ENCODE data around the gene SIRPD.

Gene SIRPD

DNA sequence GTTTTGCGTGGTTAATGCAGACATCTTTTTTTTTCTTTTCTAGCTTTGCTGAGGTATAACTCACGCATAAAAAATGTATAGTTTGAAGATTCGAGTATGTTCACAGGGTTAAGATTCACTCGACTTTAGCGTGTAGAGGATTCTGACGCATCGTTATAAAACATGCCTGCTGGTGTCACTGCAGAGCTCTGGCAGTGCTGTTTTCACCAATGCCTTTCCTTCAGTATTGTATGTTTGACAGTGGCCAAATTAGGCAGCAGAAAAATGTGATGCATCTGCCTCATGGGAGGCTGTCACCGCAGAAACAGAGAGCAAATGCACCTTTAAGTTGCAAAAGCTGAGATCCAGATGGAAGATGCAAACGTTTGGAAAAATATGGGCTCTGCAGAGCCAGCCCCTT lies 48.3 kb downstream of the SIRPD start:
- TF ChIP-seq, protein P1, sequence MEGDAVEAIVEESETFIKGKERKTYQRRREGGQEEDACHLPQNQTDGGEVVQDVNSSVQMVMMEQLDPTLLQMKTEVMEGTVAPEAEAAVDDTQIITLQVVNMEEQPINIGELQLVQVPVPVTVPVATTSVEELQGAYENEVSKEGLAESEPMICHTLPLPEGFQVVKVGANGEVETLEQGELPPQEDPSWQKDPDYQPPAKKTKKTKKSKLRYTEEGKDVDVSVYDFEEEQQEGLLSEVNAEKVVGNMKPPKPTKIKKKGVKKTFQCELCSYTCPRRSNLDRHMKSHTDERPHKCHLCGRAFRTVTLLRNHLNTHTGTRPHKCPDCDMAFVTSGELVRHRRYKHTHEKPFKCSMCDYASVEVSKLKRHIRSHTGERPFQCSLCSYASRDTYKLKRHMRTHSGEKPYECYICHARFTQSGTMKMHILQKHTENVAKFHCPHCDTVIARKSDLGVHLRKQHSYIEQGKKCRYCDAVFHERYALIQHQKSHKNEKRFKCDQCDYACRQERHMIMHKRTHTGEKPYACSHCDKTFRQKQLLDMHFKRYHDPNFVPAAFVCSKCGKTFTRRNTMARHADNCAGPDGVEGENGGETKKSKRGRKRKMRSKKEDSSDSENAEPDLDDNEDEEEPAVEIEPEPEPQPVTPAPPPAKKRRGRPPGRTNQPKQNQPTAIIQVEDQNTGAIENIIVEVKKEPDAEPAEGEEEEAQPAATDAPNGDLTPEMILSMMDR (IDR thresholded peaks at IDR 0.05; ENCODE audit: insufficient read depth, low read depth, low read length, missing control alignments) = peak; percentile 70
- peak; percentile 50 for DNase-seq (ENCODE audit: low read depth)
- H3K4me3 ChIP-seq (ENCODE audit: low read length) = no peak overlapping the region

DNA sequence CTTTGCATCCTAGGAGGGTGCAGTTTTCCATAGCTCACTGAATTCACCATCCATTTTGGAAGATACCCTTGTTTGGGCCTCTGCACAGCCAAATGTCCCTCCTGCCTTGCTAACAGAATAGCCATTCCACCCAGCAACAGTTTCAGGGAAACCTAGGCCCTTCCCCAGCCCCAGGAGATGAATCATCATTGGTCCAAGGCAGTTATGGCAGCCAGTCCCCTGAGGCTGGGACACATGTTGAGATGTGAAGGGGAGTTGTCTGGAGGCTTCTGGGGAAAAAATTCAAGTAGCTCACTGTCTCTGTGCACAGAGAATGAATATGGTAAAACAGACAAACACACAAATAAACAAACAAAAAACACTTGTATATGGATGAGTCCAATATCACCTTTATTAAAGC lies 48.9 kb downstream of the SIRPD start:
- DNase-seq (ENCODE audit: low read depth) = peak; percentile 24
- TF ChIP-seq, protein P1 (IDR thresholded peaks at IDR 0.05; ENCODE audit: insufficient read depth, low read depth, low read length, missing control alignments) = no peak
- no peak overlapping the region for H3K4me3 ChIP-seq (ENCODE audit: low read length)

DNA sequence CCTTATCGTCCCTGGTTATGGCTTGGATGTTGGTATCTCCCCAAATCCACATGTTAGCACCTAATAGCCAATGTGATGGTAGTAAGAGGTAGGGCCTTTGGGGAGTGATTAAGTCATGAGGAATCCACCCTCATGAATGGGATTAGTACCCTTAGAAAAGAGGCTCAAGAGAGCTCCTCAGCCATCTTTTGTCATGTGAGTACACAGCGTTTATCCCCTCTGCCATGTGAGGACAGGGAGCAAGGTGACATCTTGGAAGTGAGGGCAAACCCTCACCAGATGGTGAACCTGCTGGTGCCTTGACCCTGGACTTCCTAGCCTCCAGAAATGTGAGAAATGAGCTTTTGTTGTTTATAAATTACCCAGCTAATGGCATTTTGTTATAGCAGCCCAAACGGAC lies 50.2 kb downstream of the SIRPD start:
- H3K4me3 ChIP-seq (ENCODE audit: low read length) = no peak overlapping the region
- TF ChIP-seq, protein P1 (IDR thresholded peaks at IDR 0.05; ENCODE audit: insufficient read depth, low read depth, low read length, missing control alignments) = no peak
- no peak for DNase-seq (ENCODE audit: low read depth)

DNA sequence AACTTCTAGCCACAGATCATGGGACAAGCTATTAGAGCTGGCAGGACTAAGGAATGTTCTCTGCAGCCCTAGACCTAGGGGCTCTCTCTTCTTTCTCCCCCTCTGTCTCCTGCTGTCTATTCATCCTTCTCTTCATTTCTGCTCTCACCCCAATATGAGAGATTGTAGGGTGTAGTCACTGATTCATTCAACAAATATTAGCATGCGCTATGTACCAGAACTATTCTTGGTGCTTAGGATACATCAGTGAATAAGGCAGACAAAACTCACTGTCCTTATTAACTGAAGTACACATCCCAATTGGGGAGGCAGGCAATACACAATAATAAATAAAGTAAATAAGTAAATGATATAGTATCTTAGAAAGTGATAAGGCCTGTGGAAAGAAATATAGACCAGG lies 51.6 kb downstream of the SIRPD start:
- peak; percentile 63 for DNase-seq (ENCODE audit: low read depth)
- no peak overlapping the region for H3K4me3 ChIP-seq (ENCODE audit: low read length)
- TF ChIP-seq, protein P1 (IDR thresholded peaks at IDR 0.05; ENCODE audit: insufficient read depth, low read depth, low read length, missing control alignments) = no peak

DNA sequence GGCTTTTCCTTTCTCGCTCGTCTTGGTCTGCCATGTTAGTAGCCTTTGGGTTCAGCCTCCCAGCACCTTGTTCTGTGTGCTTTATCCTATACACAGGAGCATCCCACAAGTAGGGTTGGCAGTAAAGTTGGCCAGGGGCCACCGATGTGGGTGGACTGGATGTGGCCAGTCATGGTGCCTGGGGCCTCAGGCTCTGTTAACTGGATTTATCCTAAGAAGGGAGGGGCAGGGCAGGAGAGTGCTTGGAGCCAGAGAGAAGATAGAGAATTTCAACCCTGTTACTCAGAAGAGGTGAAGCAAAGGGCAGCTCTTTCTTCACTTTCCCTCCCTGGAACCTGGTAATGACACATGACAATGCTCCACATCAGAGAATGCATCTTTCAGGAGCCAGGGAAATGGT lies 52.1 kb downstream of the SIRPD start:
- TF ChIP-seq, protein P1 (IDR thresholded peaks at IDR 0.05; ENCODE audit: insufficient read depth, low read depth, low read length, missing control alignments) = no peak
- DNase-seq (ENCODE audit: low read depth) = peak; percentile 92
- H3K4me3 ChIP-seq (ENCODE audit: low read length) = no peak overlapping the region

DNA sequence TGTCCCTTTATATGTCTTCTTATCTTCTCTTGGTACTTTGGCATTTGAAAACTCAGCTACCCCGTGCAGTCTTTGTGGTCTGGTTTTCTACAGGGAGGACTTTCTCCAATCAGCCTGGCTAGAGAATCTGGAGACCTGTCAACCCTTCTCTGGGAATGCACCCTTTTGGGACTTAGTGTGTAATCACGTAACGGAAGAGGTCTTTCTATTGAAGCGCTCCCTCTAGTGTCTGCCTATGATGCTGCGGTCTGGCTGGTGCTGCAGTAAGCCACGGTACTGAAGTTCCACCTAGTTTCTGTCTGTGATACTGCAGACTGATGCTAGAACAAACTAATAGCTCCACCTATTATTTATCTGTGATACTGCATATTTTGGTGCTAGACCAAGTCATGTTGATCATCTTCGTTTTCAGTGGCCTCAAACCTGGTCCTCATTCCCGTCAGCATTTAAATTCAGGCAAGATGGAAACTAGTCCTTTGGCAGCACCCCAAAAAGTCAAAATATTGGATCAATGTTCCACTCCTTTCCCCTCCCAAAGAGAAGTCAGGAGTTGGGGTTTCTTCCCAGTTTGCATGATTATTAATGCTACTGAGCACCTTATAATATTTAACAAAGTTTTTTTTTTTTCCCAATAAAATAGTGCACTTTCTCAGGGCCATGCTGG lies 53.8 kb downstream of the SIRPD start:
- TF ChIP-seq, protein P1 (IDR thresholded peaks at IDR 0.05; ENCODE audit: insufficient read depth, low read depth, low read length, missing control alignments) = peak; percentile 100
- peak; percentile 96 for DNase-seq (ENCODE audit: low read depth)
- H3K4me3 ChIP-seq (ENCODE audit: low read length) = no peak overlapping the region

DNA sequence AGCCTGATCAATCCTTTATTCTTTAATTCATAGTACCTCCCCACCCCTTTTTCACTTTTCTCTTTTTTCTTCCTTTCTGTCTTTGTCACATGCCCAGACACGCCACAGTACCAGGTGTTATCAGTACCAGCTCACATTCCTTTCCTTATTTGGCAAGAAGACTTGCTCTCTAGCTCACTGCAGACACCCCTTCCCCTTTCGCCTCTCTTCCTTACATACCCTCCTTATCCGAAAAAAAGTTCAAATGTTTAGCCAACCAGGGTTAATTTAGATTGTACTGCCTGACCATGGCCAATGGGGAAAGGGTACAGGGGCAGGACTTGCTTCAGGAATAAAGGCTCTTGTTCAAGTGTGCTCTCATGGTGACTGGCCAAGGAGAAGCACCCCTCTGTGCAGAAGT lies 57.0 kb downstream of the SIRPD start:
- DNase-seq (ENCODE audit: low read depth) = peak; percentile 78
- TF ChIP-seq, protein P1 (IDR thresholded peaks at IDR 0.05; ENCODE audit: insufficient read depth, low read depth, low read length, missing control alignments) = no peak
- H3K4me3 ChIP-seq (ENCODE audit: low read length) = no peak overlapping the region
